ENCODE measurements around the gene TATDN3.
"Not testable (repeated sequence)": the region's sequence is repeated elsewhere in the genome, so short reads cannot be mapped to it uniquely, and the experiment has no call there.

The TATDN3 gene

DNA sequence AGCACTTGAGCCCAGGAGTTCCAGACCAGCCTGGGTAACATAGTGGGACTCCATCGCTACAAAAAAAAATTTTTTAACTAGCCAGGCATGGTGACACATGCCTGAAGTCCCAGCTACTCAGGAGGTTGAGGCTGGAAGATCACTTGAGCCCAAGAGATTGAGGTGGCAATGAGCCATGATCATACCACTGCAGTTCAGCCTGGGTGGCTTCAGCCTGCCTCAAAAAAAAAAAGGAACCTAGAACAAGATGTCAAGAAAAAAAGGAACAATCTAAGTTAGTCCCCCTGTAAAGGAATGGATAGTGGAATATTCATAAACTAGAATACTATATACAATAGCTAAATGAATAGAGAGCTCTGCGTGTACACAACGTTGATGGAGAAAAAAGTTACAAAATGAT lies 14.5 kb upstream of the TATDN3 start:
- no peak for DNase-seq

DNA sequence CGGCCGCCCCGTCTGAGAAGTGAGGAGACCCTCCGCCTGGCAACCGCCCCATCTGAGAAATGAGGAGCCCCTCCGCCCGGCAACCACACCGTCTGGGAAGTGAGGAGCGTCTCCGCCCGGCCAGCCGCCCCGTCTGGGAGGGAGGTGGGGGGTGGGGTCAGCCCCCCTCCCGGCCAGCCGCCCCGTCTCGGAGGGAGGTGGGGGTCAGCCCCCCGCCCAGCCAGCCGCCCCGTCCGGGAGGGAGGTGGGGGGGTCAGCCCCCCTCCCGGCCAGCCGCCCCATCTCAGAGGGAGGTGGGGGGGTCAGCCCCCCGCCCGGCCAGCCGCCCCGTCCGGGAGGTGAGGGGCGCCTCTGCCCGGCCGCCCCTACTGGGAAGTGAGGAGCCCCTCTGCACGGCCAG lies 12.6 kb upstream of the TATDN3 start:
- DNase-seq, result not testable (repeated sequence)

DNA sequence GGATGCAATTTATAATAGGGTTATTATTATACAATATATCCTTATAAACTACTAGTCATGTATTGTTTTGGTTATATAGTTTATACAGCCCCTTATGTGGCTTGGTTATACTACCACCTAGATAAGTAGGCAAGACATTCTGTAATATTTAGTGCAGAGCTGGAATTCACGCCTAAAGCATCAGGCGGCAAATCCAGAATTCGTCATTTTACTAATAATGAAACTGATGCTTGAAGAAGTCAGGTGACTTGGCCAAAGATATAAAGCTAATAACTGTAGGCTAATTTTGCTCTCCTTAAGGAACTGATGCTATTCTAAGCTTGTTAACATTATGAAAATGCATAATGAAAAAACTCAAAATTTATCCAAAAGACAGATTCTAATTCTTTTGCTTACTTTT lies 10.9 kb upstream of the TATDN3 start:
- no peak for DNase-seq

GRCh38 chr1:212781225-212781624 lies 10.5 kb upstream of the TATDN3 start:
- DNase-seq, result no peak

- DNase-seq, result no peak
These were observed 9.1 kb upstream of the TATDN3 start for GRCh38 chr1:212782422-212783154.

- no peak for DNase-seq
These were observed 7.7 kb upstream of the TATDN3 start for GRCh38 chr1:212783976-212784375.

- no peak for DNase-seq
These were observed 5.8 kb upstream of the TATDN3 start for GRCh38 chr1:212785871-212786270.

DNA sequence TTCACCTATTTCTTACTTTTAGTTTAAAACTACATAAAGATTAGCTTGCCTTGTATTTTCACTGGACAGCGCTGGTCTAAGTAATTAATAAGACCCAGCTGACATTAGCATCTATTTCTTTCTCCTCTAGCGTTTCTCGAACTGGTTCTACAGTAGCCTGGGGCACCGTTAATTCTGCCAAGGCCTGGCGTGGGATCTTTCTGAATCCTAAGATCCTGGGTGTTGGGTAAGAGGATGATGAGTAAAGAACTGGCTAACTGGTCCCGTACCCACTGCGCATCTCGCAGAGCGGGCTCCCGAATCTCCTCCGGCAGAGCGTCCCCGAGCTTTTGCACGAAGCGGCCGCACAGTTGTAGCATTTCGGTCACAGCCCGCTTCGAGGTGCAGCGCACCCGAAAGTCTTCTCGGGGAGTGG lies 426 bp upstream of the TATDN3 start:
- DNase-seq, result peak; percentile 43

DNA sequence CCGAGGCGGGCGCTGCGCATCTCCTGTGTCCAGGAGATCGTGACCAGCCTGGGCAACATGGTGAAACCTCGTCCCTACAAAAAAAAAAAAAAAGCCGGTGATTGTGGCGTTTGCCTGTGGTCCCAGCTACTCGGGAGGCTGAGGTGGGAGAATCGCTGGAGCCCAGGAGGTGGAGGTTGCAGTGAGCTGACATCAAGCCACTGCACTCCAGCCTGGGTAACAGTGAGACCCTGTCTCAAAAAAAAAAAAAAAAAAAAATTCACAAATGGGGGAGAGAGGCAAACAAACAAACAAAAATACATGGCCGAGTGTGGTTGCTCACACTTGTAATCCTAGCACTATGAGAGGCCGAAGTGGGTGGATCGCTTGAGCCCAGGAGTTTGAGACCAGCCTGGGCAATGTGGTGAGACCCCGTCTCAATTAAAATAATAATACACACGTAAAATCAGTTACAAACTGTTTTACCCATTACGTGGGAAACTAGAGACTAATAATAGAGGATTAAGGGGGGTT lies 758 bp downstream of the TATDN3 start:
- no peak for DNase-seq

GRCh38 chr1:212794561-212795014 lies 2.9 kb downstream of the TATDN3 start:
- no peak for DNase-seq

GRCh38 chr1:212797681-212798080 lies 6.0 kb downstream of the TATDN3 start:
- no peak for DNase-seq

GRCh38 chr1:212805767-212806166 lies 14.1 kb downstream of the TATDN3 start:
- DNase-seq, result no peak

GRCh38 chr1:212814537-212815334 lies 23.0 kb downstream of the TATDN3 start:
- DNase-seq, result no peak

DNA sequence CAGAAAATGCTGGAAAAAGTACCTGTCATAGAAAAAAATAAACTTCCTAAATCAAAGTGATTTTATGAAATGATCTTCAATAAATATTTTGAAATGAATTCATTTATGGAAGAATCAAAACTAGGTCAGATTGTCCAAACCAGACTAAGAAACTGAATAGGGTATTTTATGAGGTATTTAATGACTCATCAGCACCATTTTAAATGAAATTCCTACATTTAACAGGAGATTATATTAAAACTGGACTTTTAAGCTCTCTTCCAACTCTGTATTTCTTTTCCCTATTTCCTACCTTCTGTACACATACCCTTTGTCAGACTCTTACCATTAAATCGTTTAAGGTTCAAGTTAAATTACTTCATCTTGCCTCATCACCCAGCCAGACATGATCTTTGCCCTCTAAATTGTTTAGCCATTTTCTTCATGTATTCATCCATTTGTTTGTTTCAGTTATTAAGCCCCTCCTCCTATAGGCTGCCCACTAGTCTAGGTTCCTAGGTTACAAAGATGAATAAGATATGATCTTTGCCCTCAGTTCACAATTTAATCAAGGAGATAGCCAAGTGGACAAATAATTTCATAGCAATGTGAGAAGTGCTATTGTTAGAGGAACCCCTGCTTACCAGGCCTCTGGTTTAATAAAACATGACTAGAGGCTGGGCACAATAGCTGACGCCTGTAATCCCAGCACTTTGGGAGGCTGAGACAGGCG lies 25.0 kb downstream of the TATDN3 start:
- DNase-seq, result no peak

DNA sequence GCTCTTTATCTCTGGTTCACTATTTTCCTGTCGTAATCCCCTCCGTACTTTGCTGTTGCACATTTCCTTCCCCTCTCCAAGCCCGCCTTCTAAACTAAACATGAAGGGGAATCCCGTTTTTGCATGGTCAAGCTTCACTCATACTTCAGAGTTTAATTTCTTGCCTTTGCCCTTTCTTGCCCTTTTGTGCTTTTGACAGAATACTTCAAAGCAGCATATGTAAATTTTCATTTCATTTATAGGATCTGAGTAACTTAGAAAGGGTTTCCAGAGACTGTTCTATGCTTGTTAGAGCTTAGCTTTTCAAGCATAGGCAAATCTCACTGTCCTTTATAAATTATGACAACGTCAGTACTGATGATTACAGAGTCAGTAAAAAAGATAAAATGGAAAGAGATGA lies 28.0 kb downstream of the TATDN3 start:
- no peak for DNase-seq

GRCh38 chr1:212820969-212821368 lies 29.3 kb downstream of the TATDN3 start:
- no peak for DNase-seq

GRCh38 chr1:212822956-212823355 lies 31.3 kb downstream of the TATDN3 start:
- no peak for DNase-seq

- DNase-seq, result no peak
These were observed 32.5 kb downstream of the TATDN3 start for GRCh38 chr1:212824201-212824600.

DNA sequence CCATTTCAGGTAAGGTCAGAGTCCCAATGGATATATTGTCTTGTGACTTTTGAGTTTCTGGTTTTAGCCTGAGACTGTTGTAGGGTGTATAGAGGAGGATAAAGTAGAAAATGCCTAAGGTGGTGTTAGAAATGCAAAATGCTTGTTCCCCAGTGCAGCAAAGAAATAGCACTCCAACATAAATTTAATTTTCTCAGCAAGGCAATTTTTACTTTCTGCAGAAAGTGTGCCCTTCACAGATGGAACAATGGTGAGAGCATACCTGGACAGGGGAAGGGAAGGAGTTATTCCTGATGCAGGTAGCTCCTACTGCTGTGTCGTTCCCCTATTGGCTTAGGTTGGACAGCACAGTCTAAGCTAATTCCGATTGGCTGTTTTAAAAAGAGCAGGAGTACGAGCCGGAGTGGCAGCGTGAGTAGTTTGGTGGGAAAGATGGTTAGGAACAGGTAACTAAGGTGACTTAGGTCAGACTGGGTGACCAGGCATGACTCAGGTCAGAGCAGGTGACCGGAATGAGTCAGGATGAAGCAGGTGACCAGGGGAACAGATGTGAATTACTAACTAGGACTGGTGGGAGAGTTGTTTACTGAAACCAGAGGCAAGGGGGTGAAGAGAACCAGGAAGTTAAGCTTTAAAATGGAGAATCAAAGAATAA lies 34.2 kb downstream of the TATDN3 start:
- DNase-seq, result no peak

- DNase-seq, result no peak
These were observed 35.6 kb downstream of the TATDN3 start for GRCh38 chr1:212827171-212827776.

GRCh38 chr1:212827831-212828278 lies 36.2 kb downstream of the TATDN3 start:
- no peak for DNase-seq

DNA sequence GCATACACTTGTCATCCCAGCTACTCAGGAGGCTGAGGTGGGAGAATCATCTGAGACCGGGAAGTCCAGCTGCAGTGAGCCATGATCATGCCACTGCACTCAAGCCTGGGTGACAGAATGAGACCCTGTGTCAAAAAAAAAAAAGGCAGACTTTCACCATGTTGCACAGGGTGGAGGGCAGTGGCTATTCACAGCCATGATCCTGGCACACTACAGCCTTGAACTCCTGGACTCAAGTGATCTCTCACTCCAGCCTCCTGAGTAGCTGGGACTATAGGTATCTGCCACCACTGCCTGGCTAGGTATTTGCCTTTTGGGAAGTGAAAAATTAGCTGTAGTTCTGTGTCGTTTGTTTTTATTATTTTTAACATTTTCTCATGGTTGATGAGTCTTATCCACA lies 36.7 kb downstream of the TATDN3 start:
- no peak for DNase-seq
